ENCODE data around the gene FPR2. TPM values are rescaled to one million over a fixed set of nuclear protein-coding genes. Genes with fewer than 3 reads are reported as not detected.

Gene FPR2
- total and polyA plus RNA-seq, 9 donors = 0.21 to 2.4 (median 0.95) TPM

DNA sequence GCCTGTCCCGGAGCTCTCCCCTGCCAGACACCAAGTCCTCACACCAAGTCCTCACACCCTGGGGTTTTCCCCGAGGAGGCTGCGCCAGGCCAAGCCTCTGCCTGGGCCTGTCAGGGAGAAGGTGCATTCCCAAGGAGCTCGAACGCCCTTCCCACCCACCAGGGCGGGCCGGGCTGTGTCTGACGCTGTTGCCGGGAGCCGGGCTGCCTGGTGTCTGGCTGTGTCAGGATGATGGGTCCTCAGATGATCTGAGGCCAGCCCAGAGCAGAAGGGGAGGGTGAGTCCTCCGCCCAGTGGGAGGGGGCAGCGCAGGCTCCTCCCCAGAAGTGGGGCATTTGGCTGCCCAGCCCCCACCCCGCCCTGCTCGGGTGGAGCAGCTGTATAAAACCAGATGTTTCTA, 34.9 kb upstream of the FPR2 start:
- Histone ChIP-seq H3K36me3 (no peaks in the 10 kb centered on the region), H3K27me3 (no peaks in the 10 kb centered on the region), H3K9me3 (no peaks in the 10 kb centered on the region), H3K4me3 (no peak overlapping the region), H3K4me1 (ENCODE audit: insufficient read depth) (peaks cover 2% of the 10 kb centered on the region), H3K27ac (peak overlapping the region in 1 of 2 donors; percentile 30)
- 13 to 17% (median 13%) methylated on average over 11 to 14 of the region's 14 CpGs for WGBS, 3 donors
- no peak for TF ChIP-seq EP300 (IDR thresholded peaks at IDR 0.05)
- TF ChIP-seq, protein P1, sequence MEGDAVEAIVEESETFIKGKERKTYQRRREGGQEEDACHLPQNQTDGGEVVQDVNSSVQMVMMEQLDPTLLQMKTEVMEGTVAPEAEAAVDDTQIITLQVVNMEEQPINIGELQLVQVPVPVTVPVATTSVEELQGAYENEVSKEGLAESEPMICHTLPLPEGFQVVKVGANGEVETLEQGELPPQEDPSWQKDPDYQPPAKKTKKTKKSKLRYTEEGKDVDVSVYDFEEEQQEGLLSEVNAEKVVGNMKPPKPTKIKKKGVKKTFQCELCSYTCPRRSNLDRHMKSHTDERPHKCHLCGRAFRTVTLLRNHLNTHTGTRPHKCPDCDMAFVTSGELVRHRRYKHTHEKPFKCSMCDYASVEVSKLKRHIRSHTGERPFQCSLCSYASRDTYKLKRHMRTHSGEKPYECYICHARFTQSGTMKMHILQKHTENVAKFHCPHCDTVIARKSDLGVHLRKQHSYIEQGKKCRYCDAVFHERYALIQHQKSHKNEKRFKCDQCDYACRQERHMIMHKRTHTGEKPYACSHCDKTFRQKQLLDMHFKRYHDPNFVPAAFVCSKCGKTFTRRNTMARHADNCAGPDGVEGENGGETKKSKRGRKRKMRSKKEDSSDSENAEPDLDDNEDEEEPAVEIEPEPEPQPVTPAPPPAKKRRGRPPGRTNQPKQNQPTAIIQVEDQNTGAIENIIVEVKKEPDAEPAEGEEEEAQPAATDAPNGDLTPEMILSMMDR (IDR thresholded peaks at IDR 0.05) = no peak
- TF ChIP-seq POLR2A (IDR thresholded peaks at IDR 0.05) = peak; percentile 38
- intact Hi-C loops (cut with DNase I) = no loop called here
- peak; percentile 34 to 84 (median 74) for DNase-seq

DNA sequence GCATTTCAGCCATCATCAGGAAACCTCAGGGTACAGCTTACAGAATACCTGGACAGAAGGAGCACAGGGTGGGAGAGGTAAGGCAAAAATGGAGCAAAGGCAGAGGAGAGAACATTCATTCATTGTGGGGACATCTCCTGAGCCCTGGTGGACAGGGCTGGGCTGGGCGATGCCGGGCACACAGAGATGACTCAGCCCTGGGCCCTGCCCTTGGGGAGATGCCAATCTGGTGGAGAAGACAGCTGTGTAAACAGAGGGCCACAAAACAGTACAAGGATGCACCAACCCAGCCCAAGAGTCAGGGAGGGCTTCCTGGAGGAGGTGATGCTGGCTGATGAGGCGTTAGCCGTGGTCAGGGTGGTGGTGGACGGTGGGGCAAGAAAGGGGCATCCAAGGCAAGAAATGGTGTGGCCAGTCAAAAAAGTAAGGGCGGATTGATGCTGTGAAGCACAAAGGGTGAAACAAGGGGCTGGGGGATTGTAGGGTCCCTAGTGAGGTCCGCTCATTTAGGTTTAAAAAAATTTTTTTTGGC, 33.6 kb upstream of the FPR2 start:
- H3K4me1 ChIP-seq (ENCODE audit: insufficient read depth) = peaks cover 2% of the 10 kb centered on the region
- intact Hi-C loops (cut with DNase I) = no loop called here
- H3K27ac ChIP-seq = no peak overlapping the region
- TF ChIP-seq POLR2A (IDR thresholded peaks at IDR 0.05) (no peak), EP300 (IDR thresholded peaks at IDR 0.05) (no peak)
- TF ChIP-seq, protein P1 (IDR thresholded peaks at IDR 0.05) = no peak
- WGBS, 3 donors = 76 to 85% (median 81%) methylated on average over 7 of the region's 7 CpGs
- no peaks in the 10 kb centered on the region for H3K36me3 ChIP-seq
- H3K27me3 ChIP-seq = no peaks in the 10 kb centered on the region
- H3K9me3 ChIP-seq = no peaks in the 10 kb centered on the region
- no peak for DNase-seq
- H3K4me3 ChIP-seq = no peak overlapping the region

DNA sequence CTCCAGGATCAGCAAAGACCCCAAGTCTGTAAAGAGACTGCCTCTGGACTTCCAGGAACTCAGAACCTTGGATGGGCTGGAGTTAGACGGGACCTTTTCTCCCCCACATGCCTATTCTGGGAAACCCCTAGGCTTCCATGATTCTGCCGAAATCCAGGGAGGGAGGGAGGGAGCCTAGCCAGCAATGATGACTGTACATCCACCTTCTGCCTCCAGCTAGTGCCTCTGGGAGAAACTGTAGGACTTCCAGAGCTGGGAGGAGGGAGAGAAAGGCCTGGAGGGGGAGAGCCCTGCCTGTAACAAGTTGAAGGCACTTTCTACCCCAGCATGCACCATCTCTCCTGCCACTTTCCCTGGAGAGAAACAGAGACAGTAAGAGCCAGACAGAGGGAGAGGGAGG, 31.2 kb upstream of the FPR2 start:
- WGBS, 3 donors = 3 to 16% (median 9%) methylated on average over 2 of the region's 2 CpGs
- DNase-seq = no peak
- Histone ChIP-seq H3K4me3 (no peak overlapping the region), H3K9me3 (no peaks in the 10 kb centered on the region), H3K4me1 (ENCODE audit: insufficient read depth) (no peaks in the 10 kb centered on the region), H3K36me3 (no peaks in the 10 kb centered on the region), H3K27me3 (no peaks in the 10 kb centered on the region), H3K27ac (no peak overlapping the region)
- no peak for TF ChIP-seq EP300 (IDR thresholded peaks at IDR 0.05)
- no peak for TF ChIP-seq POLR2A (IDR thresholded peaks at IDR 0.05)
- TF ChIP-seq, protein P1 (IDR thresholded peaks at IDR 0.05) = no peak
- intact Hi-C loops (cut with DNase I) = no loop called here

GRCh38 chr19:51733742-51734522, 27.0 kb upstream of the FPR2 start:
- H3K9me3 ChIP-seq = no peaks in the 10 kb centered on the region
- H3K4me1 ChIP-seq (ENCODE audit: insufficient read depth) = no peaks in the 10 kb centered on the region
- H3K4me3 ChIP-seq = no peak overlapping the region
- no peak for DNase-seq
- intact Hi-C loops (cut with DNase I) = no loop called here
- H3K27me3 ChIP-seq = no peaks in the 10 kb centered on the region
- 24 to 33% (median 33%) methylated on average over 7 of the region's 7 CpGs for WGBS, 3 donors
- TF ChIP-seq, protein P1 (IDR thresholded peaks at IDR 0.05) = no peak
- no peak overlapping the region for H3K27ac ChIP-seq
- H3K36me3 ChIP-seq = no peaks in the 10 kb centered on the region

Data from ovary (tissue), 9 donors.